Measurements from ENCODE around the gene ZNF330. TPM values are rescaled to one million over a fixed set of nuclear protein-coding genes. Genes with fewer than 3 reads are reported as not detected.

Gene ZNF330
- total and polyA plus RNA-seq, 2 donors (not counting 1 experiment from before 2014, with no cell fraction given): 44.9 to 73.4 TPM

- DNase-seq (ENCODE audit: low read depth in 2 of 2): no peak
- Histone ChIP-seq H3K27me3 (ENCODE audit: control insufficient read depth, insufficient read depth, low read length) (peaks cover 5% of the 10 kb centered on the region), H3K79me2 (ENCODE audit: control insufficient read depth, insufficient read depth, low read length) (no peaks in the 10 kb centered on the region), H3K9ac (ENCODE audit: insufficient read depth, low read length) (no peak overlapping the region), H4K20me1 (ENCODE audit: control insufficient read depth, extremely low read depth, insufficient read depth, low read length) (no peaks in the 10 kb centered on the region), H3K27ac (ENCODE audit: insufficient read depth, low read length) (no peak overlapping the region), H3K4me2 (ENCODE audit: extremely low read depth, insufficient read depth, low read length) (no peak overlapping the region), H2AFZ (ENCODE audit: low read length) (no peak overlapping the region), H3K4me3 (replicated peaks in 1 of 4; ENCODE audit: control extremely low read depth in 1 of 4, insufficient read depth in 1 of 4, low read depth in 3 of 4, low read length in 4 of 4) (no peak overlapping the region), H3K4me1 (ENCODE audit: control insufficient read depth, extremely low read depth, insufficient read depth, low read length) (no peaks in the 10 kb centered on the region), H3K9me3 (ENCODE audit: control insufficient read depth, insufficient read depth, low read depth, low read length) (no peaks in the 10 kb centered on the region), H3K36me3 (ENCODE audit: control insufficient read depth, insufficient read depth, low read length) (no peaks in the 10 kb centered on the region)
- TF ChIP-seq CTCF (conservative IDR thresholded peaks at IDR 0.05 in 1 of 2, IDR thresholded peaks at IDR 0.05 in 1 of 2; ENCODE audit: low read depth in 1 of 2, low read length in 2 of 2) (no peak), EZH2 (IDR thresholded peaks at IDR 0.05; ENCODE audit: low read length, missing control alignments) (no peak)
Measured at GRCh38 chr4:141196227-141196933, 24.3 kb upstream of the ZNF330 start.

- no peaks in the 10 kb centered on the region for H3K79me2 ChIP-seq (ENCODE audit: control insufficient read depth, insufficient read depth, low read length)
- no peak overlapping the region for H3K9ac ChIP-seq (ENCODE audit: insufficient read depth, low read length)
- no peak overlapping the region for H3K27ac ChIP-seq (ENCODE audit: insufficient read depth, low read length)
- H4K20me1 ChIP-seq (ENCODE audit: control insufficient read depth, extremely low read depth, insufficient read depth, low read length): no peaks in the 10 kb centered on the region
- H2AFZ ChIP-seq (ENCODE audit: low read length): no peak overlapping the region
- no peaks in the 10 kb centered on the region for H3K27me3 ChIP-seq (ENCODE audit: control insufficient read depth, insufficient read depth, low read length)
- no peak for DNase-seq (ENCODE audit: low read depth in 2 of 2)
- no peaks in the 10 kb centered on the region for H3K36me3 ChIP-seq (ENCODE audit: control insufficient read depth, insufficient read depth, low read length)
- no peak overlapping the region for H3K4me3 ChIP-seq (replicated peaks in 1 of 4; ENCODE audit: control extremely low read depth in 1 of 4, insufficient read depth in 1 of 4, low read depth in 3 of 4, low read length in 4 of 4)
- H3K4me1 ChIP-seq (ENCODE audit: control insufficient read depth, extremely low read depth, insufficient read depth, low read length): no peaks in the 10 kb centered on the region
- no peak for TF ChIP-seq CTCF (conservative IDR thresholded peaks at IDR 0.05 in 1 of 2, IDR thresholded peaks at IDR 0.05 in 1 of 2; ENCODE audit: low read depth in 1 of 2, low read length in 2 of 2)
- no peak for TF ChIP-seq EZH2 (IDR thresholded peaks at IDR 0.05; ENCODE audit: low read length, missing control alignments)
- H3K9me3 ChIP-seq (ENCODE audit: control insufficient read depth, insufficient read depth, low read depth, low read length): no peaks in the 10 kb centered on the region
- H3K4me2 ChIP-seq (ENCODE audit: extremely low read depth, insufficient read depth, low read length): no peak overlapping the region
Measured at GRCh38 chr4:141207961-141208360, 12.7 kb upstream of the ZNF330 start.

GRCh38 chr4:141210168-141210567 lies 10.5 kb upstream of the ZNF330 start:
- no peak overlapping the region for H3K9ac ChIP-seq (ENCODE audit: insufficient read depth, low read length)
- no peaks in the 10 kb centered on the region for H3K36me3 ChIP-seq (ENCODE audit: control insufficient read depth, insufficient read depth, low read length)
- H3K4me2 ChIP-seq (ENCODE audit: extremely low read depth, insufficient read depth, low read length): no peak overlapping the region
- H2AFZ ChIP-seq (ENCODE audit: low read length): no peak overlapping the region
- no peak for TF ChIP-seq CTCF (conservative IDR thresholded peaks at IDR 0.05 in 1 of 2, IDR thresholded peaks at IDR 0.05 in 1 of 2; ENCODE audit: low read depth in 1 of 2, low read length in 2 of 2)
- no peak for TF ChIP-seq EZH2 (IDR thresholded peaks at IDR 0.05; ENCODE audit: low read length, missing control alignments)
- H3K9me3 ChIP-seq (ENCODE audit: control insufficient read depth, insufficient read depth, low read depth, low read length): no peaks in the 10 kb centered on the region
- no peaks in the 10 kb centered on the region for H3K4me1 ChIP-seq (ENCODE audit: control insufficient read depth, extremely low read depth, insufficient read depth, low read length)
- DNase-seq (ENCODE audit: low read depth in 2 of 2): no peak
- H4K20me1 ChIP-seq (ENCODE audit: control insufficient read depth, extremely low read depth, insufficient read depth, low read length): no peaks in the 10 kb centered on the region
- no peak overlapping the region for H3K27ac ChIP-seq (ENCODE audit: insufficient read depth, low read length)
- no peaks in the 10 kb centered on the region for H3K27me3 ChIP-seq (ENCODE audit: control insufficient read depth, insufficient read depth, low read length)
- H3K4me3 ChIP-seq (replicated peaks in 1 of 4; ENCODE audit: control extremely low read depth in 1 of 4, insufficient read depth in 1 of 4, low read depth in 3 of 4, low read length in 4 of 4): no peak overlapping the region
- no peaks in the 10 kb centered on the region for H3K79me2 ChIP-seq (ENCODE audit: control insufficient read depth, insufficient read depth, low read length)

Data from fibroblast of lung (primary cell).